GM18907 (cell line): ENCODE data around the gene SNRK.

ENCODE experiments used
- ATAC-seq: cut with Tn5 transposase; IDR thresholded peaks from one replicate; pipeline ENCODE4 v1.9.1; 2021; ENCODE audit warnings: mild to moderate bottlenecking, moderate library complexity; ENCODE audit not compliant: unreplicated experiment

The SNRK gene, protein sequence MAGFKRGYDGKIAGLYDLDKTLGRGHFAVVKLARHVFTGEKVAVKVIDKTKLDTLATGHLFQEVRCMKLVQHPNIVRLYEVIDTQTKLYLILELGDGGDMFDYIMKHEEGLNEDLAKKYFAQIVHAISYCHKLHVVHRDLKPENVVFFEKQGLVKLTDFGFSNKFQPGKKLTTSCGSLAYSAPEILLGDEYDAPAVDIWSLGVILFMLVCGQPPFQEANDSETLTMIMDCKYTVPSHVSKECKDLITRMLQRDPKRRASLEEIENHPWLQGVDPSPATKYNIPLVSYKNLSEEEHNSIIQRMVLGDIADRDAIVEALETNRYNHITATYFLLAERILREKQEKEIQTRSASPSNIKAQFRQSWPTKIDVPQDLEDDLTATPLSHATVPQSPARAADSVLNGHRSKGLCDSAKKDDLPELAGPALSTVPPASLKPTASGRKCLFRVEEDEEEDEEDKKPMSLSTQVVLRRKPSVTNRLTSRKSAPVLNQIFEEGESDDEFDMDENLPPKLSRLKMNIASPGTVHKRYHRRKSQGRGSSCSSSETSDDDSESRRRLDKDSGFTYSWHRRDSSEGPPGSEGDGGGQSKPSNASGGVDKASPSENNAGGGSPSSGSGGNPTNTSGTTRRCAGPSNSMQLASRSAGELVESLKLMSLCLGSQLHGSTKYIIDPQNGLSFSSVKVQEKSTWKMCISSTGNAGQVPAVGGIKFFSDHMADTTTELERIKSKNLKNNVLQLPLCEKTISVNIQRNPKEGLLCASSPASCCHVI

DNA sequence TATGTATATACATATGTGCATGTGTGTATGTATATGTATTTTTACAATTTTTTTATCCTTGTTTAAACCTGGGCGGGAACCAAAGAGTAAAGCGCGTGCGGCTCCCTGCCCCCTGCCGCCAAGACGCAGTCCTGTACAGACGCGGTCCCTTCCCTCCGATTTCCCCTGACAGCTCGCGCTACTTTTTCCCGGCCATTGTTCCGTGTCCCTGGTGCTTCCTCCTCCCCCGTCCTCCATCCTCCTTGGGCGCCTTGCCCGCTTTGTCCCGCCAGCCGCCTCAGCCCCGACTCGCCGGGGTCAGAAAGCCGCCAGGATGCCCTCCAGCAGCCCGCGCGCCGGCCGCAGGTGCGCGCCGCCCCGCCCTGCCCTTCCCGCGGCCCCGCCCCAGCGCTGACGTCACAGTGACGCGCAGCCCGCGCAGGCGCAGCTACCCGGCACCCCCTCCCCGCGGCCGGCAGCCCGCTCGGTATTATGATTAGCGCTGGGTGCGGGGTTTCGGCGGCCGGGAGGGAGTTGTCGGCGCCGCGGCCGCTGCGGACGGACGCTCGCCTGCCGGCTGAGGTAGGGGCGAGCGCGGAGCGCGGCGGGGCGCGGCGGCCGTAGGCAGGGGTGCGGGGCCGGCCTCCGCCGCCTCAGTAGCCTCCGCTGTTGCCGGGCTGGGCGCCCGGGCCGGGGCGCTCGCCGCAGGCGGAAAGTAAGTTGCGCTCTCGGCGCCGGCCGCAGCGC lies at the start of gene SNRK:
SNRK (plus strand) TSS at position 426 of the 726 bp plus-strand sequence. CDS start 16,664 bp downstream, outside the sequence.
- ATAC-seq: peak; percentile 80

DNA sequence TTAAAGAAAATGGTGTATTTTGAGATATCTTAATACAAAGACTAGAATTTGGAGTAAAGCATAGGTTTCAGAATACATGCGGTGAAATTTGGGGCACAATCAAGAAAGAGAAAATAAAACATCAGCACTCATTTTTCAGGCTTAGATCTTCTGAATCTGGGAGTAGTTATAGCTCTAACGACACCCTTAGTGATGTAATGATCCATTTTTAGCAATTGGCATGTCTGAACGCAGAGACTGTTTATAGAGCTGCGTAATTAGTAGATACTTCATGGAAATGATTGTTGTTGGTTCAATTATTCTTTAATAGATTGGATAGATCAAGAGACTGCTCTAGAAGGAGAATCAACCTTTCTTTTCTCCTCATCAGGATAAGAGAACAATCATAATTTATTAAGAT lies 47.5 kb upstream of the SNRK start:
- no peak for ATAC-seq

DNA sequence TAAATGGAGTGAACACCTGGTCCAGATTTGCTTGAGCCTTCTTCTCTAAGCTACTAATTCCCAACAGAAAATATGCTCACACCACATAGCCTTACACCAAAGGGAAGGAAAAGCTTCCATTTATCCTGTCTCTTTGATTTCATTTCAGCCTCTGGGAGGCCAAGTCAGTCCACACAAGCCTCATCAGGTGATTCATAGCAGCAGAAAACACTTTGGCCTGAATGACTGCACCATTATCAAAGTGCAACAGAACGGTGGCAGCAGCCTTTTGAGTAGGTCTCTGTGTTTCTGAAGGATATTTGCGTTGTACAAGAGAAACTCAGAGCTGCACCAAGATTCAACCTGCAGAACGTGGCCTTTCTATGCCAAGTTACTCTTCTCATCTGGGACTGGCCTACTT lies 46.6 kb upstream of the SNRK start:
- no peak for ATAC-seq

DNA sequence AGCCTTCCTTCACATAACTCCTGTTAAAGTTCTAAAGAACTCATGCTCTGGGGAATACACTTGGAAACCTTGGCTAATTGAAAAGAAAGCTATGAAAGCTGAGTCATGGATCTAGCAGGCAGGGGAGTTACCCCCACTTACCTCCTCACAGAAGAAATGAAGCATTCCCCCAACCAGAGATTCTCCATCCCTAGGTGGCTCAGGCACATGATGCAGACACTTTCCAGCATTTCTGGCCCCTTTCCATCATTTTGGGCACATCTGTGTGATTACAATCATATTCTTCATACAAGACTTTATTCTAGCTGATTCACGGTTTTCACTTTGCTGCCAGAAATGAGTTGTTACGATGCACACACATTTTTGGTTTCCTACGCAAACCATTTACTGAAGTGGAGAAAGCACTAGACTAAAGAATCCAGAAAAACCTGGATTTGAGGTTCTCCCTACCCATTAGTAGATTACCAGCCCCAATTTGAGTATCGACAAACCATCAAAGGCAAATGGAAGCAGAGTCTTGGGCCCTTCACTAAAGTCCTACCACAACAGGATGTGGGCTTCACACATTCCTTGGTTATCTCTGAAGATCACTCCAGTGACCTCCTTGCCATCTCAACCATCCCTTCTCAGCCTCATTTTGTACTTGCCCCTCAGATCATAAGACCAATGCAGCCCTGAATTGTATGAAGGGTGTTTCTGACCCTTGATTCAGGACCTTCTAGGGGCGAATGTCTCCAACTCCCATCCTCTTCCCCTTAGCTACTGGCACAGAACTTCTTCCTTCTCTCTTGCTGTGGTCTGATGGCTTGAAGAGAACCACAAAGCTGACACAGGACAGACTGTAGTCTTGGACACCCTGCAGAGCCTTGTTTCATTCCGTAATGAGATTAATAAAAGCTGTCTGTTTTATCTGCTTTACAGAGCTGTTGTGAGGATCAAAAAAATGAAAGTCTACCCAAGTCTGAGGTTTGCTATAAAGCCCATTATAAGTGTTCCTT lies 42.5 kb upstream of the SNRK start:
- no peak for ATAC-seq

DNA sequence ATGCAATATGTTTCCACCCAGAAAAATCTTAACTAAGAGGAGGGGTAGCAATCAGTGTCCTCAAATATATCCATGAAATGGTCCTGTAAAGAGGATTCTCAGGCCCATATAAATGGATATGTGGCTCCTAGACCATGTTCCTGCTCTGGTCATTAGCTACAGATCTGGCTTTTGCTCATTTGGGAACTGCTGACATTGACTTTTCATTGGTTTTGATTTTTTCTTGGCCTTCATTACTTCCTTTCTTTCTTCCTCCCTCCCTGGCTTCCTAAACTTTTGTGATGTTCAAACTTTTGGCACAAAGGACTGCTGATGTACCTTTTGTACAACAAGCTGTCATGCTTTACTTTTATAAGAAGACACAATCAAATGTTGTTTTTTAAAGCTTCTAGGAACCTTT lies 41.6 kb upstream of the SNRK start:
- no peak for ATAC-seq

DNA sequence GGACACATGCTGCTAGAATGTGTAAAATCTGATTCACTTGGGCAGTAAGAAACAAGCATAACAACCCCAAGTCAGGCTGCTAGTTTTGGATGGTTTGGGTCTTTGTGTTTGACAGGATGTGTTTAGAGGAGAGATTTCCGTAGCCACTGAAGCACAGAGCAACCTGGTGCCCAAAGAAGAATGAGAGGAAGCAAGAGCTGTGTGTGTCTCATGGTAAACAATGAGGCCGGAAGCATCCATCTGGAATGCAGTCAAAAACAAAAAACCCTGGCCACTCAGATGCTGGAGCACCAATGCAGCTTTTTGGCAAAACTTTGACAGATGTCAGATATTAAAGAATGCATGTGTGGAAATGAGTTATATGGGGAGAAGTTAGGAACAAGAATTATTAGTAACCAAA lies 39.4 kb upstream of the SNRK start:
- ATAC-seq: peak; percentile 60

DNA sequence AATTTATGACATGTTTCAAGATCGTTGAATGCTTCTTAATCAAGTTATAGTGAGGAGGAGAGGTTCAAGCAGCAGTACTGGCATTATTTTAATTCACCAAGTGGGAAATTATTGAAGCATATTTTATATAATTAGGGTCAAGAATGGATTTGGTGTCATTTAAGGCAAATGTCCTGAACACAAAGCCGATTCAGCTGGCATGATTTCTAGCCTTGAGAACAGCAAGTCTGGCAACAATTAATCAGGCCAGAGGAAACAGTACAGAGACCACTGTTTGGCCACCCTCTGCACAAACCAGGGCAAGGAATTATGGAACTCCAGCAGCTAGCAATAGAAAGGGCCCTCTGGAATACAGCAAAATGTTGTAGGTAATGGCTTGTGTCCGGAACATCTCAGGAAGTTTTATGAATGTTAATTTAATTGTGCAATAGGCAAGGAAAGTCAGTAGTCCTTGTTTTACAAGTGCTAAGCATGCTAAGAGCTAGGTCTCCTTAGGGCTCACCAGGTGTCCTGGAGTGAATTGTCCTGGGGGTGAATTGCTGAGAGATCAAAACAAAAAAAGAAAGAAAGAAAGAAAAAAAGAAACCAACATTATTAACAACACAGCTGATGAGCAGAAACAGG lies 38.7 kb upstream of the SNRK start:
- ATAC-seq: no peak

DNA sequence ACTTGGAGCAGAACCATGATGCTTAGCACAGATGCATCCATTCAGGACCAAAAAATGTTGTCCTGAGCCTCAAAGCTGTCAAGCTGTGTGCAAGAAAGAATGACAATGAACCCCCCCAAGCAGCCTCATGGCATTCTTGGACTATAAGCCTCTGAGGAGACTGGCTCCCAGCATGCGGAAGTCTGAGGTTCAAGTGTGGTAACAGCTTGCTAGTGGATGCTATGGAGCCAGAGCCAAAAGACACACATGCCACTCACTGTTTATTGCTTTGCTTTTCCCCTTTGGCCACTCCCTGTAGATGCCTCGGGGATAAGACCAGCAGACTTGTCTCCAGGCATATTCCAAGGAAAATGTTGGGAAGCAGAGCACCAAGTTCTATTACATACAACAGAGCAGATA lies 38.2 kb upstream of the SNRK start:
- ATAC-seq: no peak

DNA sequence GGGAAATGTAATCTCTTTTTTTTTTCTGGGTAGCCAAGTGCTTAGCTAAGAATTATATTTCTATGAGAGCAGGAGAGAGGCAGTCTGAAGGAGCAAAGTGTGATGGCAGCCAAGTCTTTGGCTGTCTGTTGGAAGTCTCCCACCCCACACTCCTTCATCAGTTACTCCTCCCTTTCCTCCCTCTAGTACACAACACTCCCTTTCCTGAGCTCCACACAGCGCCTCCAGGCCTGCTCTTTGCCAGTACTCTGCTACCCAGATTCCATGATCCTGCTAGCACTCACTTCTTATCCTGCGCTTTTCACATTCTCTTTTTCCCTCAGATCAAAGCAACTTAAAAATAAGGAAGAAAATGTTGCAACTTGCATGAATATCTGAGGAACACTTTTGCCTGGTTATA lies 37.4 kb upstream of the SNRK start:
- no peak for ATAC-seq

DNA sequence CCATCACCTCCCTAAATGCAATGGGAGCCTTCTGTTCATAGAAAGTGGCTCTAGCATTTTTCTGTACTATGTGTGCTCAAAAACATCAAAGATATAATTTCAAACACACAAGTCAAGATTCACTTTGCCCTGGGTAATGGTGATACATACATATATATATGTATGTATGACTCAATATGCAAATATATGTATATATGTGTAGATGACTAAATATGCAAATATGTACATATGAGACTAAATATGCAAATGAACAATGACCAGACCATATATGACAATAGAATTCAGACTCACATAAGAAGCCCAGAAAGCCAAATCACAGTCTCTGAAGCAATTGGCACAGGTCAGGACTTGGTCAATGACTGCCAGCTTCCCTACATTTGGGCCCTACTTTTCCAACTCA lies 36.9 kb upstream of the SNRK start:
- ATAC-seq: no peak

DNA sequence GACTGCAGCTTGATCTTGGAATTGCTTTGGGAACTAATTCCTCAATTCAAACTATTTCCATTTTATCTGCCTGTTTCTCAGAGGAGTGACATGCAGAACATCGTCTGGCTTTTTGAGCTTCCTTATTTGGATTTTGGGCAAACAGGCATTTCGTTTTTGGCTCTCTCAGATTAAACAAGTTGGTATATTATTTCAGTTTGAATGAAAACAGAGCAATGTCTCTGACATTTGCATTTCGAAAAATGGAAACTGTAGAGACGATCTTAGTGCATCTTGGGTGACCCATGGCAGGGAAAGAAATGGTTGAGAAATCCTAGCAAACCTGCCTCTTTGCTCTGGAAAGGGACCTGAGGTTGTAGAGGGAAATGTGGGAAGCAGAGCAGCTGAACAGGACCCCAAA lies 33.0 kb upstream of the SNRK start:
- no peak for ATAC-seq

DNA sequence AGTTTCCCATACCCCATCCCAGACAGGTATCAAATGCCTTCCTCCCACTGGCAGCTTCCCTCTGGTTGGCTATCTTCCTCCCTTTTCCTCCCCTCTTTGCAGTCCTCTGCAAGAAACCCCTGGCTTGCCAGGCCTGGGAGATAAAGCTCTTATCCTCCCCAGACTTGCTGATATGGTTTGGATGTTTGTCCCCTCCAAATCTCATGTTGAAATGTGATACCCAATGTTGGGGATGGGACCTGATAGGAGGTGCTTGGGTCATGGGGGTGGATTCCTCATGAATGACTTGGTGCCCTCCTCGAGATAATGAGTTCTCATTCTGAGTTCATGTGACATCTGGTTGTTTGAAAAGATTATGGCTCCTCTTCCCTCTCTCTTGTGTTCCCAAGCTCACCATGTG lies 32.2 kb upstream of the SNRK start:
- ATAC-seq: no peak

DNA sequence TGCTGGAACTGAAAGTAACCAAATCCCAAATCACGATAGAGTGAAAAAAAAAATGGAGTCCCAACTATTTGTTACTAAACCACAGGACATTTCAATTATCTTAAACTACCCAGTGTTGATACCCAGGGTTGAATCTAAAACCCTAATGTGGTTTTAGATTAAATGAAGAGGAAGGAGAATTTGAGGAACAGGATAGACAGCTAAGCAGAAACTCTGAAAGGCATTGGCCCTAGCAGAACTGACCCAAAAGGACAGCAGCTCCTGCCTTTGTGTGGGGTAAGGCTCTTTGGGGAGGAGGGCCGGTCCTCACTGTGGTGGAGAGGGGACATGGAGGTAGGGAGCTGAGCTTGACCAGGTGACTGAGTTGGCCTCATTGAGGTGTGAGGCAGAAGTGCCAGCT lies 30.7 kb upstream of the SNRK start:
- no peak for ATAC-seq

DNA sequence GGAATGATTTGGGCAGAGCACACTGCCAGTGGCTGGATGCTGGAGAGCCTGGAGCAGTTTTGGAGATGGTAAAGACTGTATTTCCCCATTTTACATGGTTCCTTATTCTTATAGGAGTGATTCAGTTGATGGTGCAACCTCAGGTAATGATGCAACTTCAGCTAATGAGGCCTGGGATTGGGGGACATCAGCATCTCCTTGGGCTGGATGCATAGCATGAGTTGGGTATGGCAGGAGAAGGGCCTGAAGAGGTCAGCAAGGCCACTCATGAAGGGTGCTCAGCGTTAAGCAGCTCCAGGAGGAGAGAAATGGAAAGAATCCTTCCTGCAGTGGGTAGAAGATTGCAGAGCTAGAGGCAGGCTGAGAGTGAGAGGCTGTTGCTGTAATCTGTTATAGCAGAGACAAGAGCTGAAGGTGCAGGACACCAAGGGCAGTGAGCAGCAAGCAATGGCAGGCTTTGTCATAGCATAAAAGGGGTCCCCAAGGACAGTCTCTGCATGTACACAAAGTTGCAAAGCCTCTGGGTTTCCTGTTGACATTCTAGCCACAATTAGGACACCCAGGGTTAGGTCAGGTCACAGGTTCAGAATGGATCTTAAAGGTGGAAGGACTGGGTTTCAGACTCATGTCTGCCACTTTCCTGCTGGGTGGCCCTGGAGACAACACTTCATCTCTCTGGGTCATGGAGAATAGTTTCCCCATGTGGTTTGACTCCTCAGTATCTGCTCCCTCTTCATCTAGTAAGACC lies 29.5 kb upstream of the SNRK start:
- no peak for ATAC-seq

DNA sequence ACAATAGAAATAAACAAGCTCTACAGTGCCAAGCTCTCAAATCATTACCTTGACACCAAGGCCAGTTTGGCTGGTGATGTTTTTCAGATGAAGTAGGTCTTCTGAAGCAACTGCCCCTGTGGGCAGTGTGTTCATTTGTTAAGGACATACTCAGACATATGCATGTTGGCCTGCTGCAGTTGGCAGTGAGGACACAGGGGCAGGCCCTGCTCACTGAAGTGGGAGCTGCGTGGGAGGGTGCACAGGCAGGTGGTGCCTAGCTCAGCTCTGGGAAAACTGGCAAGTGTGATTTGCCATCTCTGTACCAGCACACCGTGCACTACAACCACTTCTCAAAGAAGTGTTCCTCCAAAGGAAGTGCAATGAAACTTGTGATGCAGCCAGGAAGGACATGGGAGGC lies 28.5 kb upstream of the SNRK start:
- ATAC-seq: no peak

DNA sequence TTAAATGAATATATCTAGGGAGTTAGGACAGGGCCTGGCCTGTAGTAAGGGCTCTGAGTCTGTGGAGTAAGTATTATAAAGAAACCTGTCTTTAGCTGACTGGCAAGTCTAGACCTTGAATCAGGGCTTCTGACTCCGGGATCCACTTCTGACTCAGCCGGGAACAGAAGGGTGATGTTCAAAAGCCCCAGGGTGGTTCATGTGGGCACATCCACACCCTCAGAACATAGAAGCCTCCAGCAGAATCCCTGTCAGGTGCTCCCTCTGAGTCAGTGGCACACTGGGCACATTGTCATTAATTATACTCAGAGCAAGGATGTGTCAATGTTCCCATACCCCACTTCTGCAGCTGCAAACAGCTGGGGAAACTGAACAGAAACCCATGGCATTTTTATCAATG lies 26.7 kb upstream of the SNRK start:
- ATAC-seq: no peak

DNA sequence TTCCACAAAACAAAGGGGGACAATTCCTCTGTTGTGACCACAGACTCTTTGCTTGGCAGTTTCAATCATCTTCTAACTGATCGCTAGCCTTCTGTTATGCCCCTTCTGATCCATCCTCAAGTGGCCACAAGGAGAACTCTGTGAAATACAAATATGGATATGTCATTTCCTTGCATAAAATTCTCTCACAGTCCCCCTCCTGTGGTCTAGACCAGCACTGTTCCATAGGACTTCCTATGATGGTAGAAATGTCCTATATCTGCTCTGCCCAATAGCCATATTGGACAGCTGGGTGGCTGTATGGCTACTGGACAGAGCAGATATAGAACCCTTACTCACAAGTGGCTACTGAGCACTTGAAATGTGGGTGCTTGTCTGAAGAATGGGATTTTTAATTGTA lies 25.9 kb upstream of the SNRK start:
- ATAC-seq: no peak

DNA sequence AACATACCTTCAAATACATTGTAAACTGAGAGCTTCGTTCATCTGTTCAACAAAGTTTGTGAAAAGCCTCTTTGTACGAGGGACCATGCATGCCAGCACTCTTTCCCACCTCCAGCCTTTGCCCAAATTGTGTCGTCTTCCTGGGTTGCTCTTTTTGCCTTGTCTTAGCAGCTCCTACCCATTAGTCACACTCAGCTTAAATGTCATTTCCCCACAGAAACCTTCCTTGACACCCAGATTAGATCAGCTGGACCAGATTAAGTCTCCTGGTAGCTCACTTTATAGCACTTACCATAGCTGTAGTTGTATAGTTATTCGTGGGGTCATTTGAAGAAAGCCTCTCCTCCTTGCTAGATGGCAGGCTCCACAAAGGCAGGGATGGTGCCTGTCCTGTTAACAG lies 24.1 kb upstream of the SNRK start:
- ATAC-seq: no peak

DNA sequence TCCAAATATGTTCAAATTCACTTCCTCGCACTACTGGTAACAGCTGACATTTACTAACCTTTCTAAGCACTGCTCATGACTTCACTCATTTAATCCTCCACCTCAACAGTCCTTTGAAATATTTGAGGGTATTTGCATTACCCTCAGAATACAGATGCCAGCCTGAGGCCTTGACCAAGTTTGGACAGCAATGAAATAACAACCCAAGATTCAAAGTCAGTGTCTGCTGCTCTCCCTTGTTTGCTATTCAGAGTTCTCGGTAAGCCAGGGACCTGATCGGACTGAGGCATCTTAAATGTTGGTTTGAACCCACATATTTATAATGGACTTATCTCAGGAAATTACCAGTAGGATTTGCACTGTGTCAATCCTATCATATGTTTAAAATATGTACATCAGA lies 19.9 kb upstream of the SNRK start:
- ATAC-seq: no peak
